ENCODE measurements around the gene AR. TPM values are rescaled to one million over a fixed set of nuclear protein-coding genes. Genes with fewer than 3 reads are reported as not detected.

Gene AR
- total RNA-seq, 2 experiments from 2014 or later, result not detected

GRCh38 chrX:67723580-67724351, 179.9 kb downstream of the AR start:
- ChIA-PET POLR2A (no interaction called here), CTCF (no interaction called here)

DNA sequence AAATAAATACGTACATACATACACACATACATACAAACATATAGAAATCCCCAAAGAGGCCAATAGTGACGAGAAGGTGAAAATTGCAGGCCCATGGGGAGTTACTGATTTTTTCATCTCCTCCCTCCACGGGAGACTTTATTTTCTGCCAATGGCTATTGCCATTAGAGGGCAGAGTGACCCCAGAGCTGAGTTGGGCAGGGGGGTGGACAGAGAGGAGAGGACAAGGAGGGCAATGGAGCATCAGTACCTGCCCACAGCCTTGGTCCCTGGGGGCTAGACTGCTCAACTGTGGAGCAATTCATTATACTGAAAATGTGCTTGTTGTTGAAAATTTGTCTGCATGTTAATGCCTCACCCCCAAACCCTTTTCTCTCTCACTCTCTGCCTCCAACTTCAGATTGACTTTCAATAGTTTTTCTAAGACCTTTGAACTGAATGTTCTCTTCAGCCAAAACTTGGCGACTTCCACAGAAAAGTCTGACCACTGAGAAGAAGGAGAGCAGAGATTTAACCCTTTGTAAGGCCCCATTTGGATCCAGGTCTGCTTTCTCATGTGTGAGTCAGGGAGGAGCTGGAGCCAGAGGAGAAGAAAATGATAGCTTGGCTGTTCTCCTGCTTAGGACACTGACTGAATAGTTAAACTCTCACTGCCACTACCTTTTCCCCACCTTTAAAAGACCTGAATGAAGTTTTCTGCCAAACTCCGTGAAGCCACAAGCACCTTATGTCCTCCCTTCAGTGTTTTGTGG, 180.7 kb downstream of the AR start:
- ChIA-PET POLR2A (no interaction called here), CTCF (no interaction called here)

DNA sequence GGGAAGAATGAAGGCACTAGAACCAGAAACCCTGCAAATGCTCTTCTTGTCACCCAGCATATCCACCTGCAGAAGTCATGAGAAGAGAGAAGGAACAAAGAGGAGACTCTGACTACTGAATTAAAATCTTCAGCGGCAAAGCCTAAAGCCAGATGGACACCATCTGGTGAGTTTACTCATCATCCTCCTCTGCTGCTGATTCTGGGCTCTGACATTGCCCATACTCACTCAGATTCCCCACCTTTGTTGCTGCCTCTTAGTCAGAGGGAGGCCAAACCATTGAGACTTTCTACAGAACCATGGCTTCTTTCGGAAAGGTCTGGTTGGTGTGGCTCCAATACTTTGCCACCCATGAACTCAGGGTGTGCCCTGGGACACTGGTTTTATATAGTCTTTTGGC, 181.7 kb downstream of the AR start:
- CTCF ChIA-PET, result no interaction called here
- POLR2A ChIA-PET, result no interaction called here

GRCh38 chrX:67726018-67726417, 182.2 kb downstream of the AR start:
- ChIA-PET POLR2A (no interaction called here), CTCF (no interaction called here)

DNA sequence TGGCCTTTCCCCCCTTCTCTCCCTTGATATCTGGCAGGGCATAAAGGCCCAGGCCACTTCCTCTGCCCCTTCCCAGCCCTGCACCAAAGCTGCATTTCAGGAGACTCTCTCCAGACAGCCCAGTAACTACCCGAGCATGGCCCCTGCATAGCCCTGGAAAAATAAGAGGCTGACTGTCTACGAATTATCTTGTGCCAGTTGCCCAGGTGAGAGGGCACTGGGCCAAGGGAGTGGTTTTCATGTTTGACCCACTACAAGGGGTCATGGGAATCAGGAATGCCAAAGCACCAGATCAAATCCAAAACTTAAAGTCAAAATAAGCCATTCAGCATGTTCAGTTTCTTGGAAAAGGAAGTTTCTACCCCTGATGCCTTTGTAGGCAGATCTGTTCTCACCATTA, 183.8 kb downstream of the AR start:
- ChIA-PET CTCF (no interaction called here), POLR2A (no interaction called here)

DNA sequence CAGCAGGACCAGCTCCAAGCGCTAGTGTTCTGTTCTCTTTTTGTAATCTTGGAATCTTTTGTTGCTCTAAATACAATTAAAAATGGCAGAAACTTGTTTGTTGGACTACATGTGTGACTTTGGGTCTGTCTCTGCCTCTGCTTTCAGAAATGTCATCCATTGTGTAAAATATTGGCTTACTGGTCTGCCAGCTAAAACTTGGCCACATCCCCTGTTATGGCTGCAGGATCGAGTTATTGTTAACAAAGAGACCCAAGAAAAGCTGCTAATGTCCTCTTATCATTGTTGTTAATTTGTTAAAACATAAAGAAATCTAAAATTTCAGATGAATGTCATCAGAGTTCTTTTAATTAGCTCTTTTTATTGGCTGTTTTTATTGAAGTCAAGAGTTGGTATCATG, 186.5 kb downstream of the AR start:
- CTCF ChIA-PET, result no interaction called here
- POLR2A ChIA-PET, result no interaction called here

DNA sequence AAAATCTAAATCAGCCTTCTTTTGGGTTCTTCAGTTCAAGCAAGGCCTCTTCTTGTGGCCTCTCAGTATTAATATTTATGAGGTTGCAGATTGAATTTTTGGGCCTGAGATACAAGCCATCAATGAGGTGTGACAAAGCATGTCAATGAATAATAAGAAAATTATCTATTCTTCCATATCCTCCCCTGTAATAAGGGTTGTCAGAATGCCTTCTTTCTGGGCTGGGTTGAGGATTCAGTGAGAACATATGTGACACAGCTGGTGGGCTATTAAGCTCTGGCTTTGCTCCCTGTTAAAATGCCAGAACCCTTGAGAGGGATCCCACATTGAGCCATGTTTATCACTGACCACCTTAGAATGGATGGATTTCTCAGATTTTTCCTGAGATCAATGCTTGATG, 187.2 kb downstream of the AR start:
- POLR2A ChIA-PET, result no interaction called here
- CTCF ChIA-PET, result no interaction called here

DNA sequence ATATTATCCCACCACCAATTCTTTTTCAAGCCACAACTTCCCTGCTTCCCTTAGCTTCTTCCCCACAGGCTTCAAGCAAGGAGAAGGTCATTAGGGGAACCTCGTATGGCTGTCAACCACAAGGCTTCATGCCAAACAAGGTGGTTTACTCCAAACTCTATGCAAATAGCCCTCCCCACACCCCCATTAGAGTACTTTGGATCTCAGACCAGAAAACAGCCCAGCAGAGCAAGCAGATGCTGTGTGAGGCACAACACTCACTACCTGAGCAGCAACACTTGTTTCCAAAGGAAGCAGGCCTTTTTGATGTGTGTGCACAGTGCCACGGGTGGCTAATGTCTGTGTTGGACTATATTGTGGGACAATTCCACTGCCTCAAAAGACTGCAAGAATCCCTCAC, 189.0 kb downstream of the AR start:
- CTCF ChIA-PET, result no interaction called here

GRCh38 chrX:67734111-67734753, 190.4 kb downstream of the AR start:
- CTCF ChIA-PET, result no interaction called here
- POLR2A ChIA-PET, result no interaction called here

More for the DNA sequence above, 189.0 kb downstream of the AR start:
- POLR2A ChIA-PET, result no interaction called here

DNA sequence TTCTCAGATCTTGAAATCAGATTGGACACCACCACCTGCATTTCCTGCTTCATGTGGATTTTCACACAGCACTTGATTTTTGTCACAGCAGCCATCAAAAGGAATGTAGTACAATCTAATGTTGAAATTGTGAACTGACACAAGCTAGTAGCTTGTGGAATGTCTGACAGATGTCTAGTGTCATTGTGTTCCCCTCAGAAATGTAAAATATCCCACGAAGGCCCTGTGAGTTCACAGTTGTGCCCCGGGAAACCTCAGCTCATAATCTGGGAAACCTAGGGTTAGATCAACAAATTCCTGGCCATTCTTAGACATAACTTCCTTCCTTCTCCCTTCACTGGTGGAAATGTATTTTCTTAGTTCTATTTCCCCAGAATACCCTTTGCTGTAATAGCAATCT, 205.7 kb downstream of the AR start:
- ChIA-PET POLR2A (no interaction called here), CTCF (no interaction called here)

GRCh38 chrX:67750694-67751093, 206.9 kb downstream of the AR start:
- CTCF ChIA-PET, result no interaction called here

GRCh38 chrX:67759018-67759417, 215.2 kb downstream of the AR start:
- ChIA-PET POLR2A (no interaction called here), CTCF (no interaction called here)

More at GRCh38 chrX:67750694-67751093, 206.9 kb downstream of the AR start:
- POLR2A ChIA-PET, result no interaction called here

DNA sequence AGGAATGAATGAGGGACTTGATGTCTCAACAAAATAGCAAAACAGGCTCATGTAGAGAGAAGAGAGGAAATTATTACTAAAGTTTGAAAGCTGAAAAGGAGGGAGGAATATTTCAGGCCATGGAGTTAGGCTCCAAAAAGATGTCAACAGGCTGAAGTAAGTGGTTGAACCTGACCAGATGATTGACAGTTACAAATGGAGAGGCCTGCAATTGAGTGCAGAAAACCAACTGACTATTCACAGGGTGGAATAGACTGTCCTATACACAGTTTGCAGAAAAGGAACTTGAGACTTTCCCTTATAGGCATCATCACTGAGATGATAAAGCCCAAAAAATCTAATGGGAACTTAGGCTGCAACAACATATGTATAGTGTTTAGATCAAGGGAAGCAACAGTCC, 233.3 kb downstream of the AR start:
- CTCF ChIA-PET, result no interaction called here
- POLR2A ChIA-PET, result no interaction called here

DNA sequence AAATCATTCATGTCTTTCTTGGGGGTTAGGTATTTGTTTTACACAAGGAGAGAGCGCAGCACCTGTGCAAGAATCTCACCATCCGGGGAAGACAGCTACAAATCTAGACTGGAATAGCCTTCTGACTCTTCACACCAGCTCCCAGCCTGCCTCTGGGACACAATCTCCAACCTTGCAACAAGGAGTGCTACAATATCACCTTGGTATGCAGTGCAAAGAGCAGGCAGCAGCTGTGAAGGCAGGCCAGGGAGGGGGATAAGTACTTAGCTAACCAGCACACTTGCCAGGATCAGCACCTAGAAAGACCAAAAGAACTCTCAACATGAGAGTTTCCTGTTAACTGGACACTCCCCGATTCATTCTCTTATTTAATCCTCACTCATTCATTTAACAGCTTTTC, 235.3 kb downstream of the AR start:
- ChIA-PET CTCF (no interaction called here), POLR2A (no interaction called here)
